Peyer's patch (tissue), 4 donors: ENCODE results near the gene IPMK.

Experiments used
- POLR2A ChIP-seq, 2 donors: fragments of 450-650 bp; IDR thresholded peaks; one replicate each; pipeline ENCODE4 v1.5.1; 2017; ENCODE audit warnings: antibody characterized with exemption in 2 of 2, mild to moderate bottlenecking in 2 of 2, moderate library complexity in 2 of 2
- TF ChIP-seq, protein P1 (sequence below), 6 experiments: fragments of 450-650 bp in 4 of 6; fragments of 200-600 bp in 2 of 6; sonication (generic) in 1 of 6; IDR thresholded peaks; one replicate each; pipeline ENCODE4 v1.5.1; 2017 to 2019; ENCODE audit warnings: antibody characterized with exemption in 6 of 6, mild to moderate bottlenecking in 3 of 6, moderate library complexity in 1 of 6

DNA sequence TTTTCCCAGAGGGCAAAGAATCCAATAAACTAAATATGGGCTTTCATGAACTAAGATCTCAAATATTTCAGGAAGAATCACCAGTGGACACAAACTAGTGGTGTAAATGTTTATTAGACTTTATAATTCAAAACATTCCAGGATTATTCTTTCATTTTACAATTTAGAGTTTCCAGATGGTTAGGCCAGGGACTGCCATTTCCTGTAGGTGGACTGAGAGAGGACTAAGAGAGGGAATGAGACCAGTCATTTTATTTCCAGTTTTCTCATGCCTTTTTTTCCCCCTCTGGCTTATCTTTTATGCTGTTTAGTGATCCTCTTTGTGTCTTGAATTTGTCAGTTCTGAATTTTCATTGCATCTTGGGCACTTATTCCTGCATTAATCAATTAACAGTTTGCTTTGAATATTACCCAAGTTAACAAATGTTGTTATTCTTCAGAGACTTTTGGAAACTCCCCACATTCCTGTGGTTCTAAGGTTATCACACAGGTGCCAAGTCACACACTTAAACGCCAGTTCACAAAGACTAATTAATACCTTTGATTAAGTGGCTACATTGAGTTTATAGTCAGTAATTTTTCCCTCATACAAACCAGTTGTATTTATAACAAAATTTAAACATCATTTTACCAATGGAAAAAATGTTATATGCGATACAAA is 13.5 kb upstream of the IPMK start:
- TF ChIP-seq, protein P1, sequence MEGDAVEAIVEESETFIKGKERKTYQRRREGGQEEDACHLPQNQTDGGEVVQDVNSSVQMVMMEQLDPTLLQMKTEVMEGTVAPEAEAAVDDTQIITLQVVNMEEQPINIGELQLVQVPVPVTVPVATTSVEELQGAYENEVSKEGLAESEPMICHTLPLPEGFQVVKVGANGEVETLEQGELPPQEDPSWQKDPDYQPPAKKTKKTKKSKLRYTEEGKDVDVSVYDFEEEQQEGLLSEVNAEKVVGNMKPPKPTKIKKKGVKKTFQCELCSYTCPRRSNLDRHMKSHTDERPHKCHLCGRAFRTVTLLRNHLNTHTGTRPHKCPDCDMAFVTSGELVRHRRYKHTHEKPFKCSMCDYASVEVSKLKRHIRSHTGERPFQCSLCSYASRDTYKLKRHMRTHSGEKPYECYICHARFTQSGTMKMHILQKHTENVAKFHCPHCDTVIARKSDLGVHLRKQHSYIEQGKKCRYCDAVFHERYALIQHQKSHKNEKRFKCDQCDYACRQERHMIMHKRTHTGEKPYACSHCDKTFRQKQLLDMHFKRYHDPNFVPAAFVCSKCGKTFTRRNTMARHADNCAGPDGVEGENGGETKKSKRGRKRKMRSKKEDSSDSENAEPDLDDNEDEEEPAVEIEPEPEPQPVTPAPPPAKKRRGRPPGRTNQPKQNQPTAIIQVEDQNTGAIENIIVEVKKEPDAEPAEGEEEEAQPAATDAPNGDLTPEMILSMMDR (IDR thresholded peaks at IDR 0.05): no peak
- TF ChIP-seq POLR2A (IDR thresholded peaks at IDR 0.05): no peak
